HG03060 (cell line): Measurements from ENCODE around the gene ZCCHC24.

Source experiments
- ATAC-seq: cut with Tn5 transposase; IDR thresholded peaks from one replicate; pipeline ENCODE4 v1.9.1; 2021; ENCODE audit warnings: low read depth, moderate number of reproducible peaks; ENCODE audit not compliant: unreplicated experiment

Gene ZCCHC24

GRCh38 chr10:79473496-79474095, 28.2 kb upstream of the ZCCHC24 start:
- no peak for ATAC-seq

- ATAC-seq = no peak
Observed at GRCh38 chr10:79472951-79473350, 27.5 kb upstream of the ZCCHC24 start.

GRCh38 chr10:79472449-79472848, 27.0 kb upstream of the ZCCHC24 start:
- no peak for ATAC-seq

- no peak for ATAC-seq
Observed at GRCh38 chr10:79471776-79472175, 26.4 kb upstream of the ZCCHC24 start.

GRCh38 chr10:79470096-79470495, 24.7 kb upstream of the ZCCHC24 start:
- ATAC-seq = no peak

GRCh38 chr10:79468841-79469585, 23.6 kb upstream of the ZCCHC24 start:
- no peak for ATAC-seq

GRCh38 chr10:79468015-79468560, 22.7 kb upstream of the ZCCHC24 start:
- ATAC-seq = no peak

- no peak for ATAC-seq
Observed at GRCh38 chr10:79465341-79465740, 19.9 kb upstream of the ZCCHC24 start.

GRCh38 chr10:79463578-79464496, 18.4 kb upstream of the ZCCHC24 start:
- ATAC-seq = no peak

GRCh38 chr10:79460687-79461086, 15.3 kb upstream of the ZCCHC24 start:
- ATAC-seq = no peak

- no peak for ATAC-seq
Observed at GRCh38 chr10:79459243-79459642, 13.8 kb upstream of the ZCCHC24 start.

GRCh38 chr10:79458483-79458882, 13.1 kb upstream of the ZCCHC24 start:
- ATAC-seq = no peak

GRCh38 chr10:79457256-79457785, 11.9 kb upstream of the ZCCHC24 start:
- no peak for ATAC-seq

GRCh38 chr10:79454259-79454658, 8.8 kb upstream of the ZCCHC24 start:
- ATAC-seq = no peak

GRCh38 chr10:79453392-79453791, 8.0 kb upstream of the ZCCHC24 start:
- no peak for ATAC-seq

GRCh38 chr10:79452174-79452611, 6.8 kb upstream of the ZCCHC24 start:
- ATAC-seq = no peak

- no peak for ATAC-seq
Observed at GRCh38 chr10:79451046-79451699, 5.7 kb upstream of the ZCCHC24 start.

- no peak for ATAC-seq
Observed at GRCh38 chr10:79449181-79450146, 4.0 kb upstream of the ZCCHC24 start.

GRCh38 chr10:79448732-79449049, 3.3 kb upstream of the ZCCHC24 start:
- ATAC-seq = no peak
